Mesothelial cell of epicardium (in vitro differentiated cells): ENCODE data around the gene BIRC6. TPM values are rescaled to one million over a fixed set of nuclear protein-coding genes. Genes with fewer than 3 reads are reported as not detected.

Experiments used
- DNase-seq, 2 experiments: peaks; one replicate each; pipeline ENCODE4 v3.0.0; 2021; ENCODE audit warnings: low spot score in 2 of 2; ENCODE audit not compliant: unreplicated experiment in 2 of 2
- H3K27ac Mint-ChIP-seq: 2 replicates; pipeline ENCODE4 v1.8.0; 2021; ENCODE audit warnings: mixed read lengths
- H3K27me3 Mint-ChIP-seq: 2 replicates; pipeline ENCODE4 v1.8.0; 2021; ENCODE audit warnings: low read depth, mixed read lengths
- H3K36me3 Mint-ChIP-seq: 2 replicates; pipeline ENCODE4 v1.8.0; 2021; ENCODE audit warnings: mixed read lengths
- H3K4me1 Mint-ChIP-seq: 2 replicates; pipeline ENCODE4 v1.8.0; 2021; ENCODE audit warnings: mixed read lengths
- H3K4me3 Mint-ChIP-seq: 2 replicates; pipeline ENCODE4 v1.8.0; 2021; ENCODE audit warnings: mild to moderate bottlenecking, moderate library complexity, mixed read lengths
- H3K9me3 Mint-ChIP-seq: 2 replicates; pipeline ENCODE4 v1.8.0; 2021; ENCODE audit warnings: mixed read lengths
- CTCF ChIP-seq: fragments of 200-600 bp; sonication (generic); IDR thresholded peaks from one replicate; pipeline ENCODE4 v1.5.0; 2021; ENCODE audit warnings: antibody characterized with exemption; ENCODE audit not compliant: unreplicated experiment
- total RNA-seq: library from RNA; stranded (reverse); gene quantifications from 3 replicates; pipeline ENCODE4 v1.2.1, GENCODE V29; 2021

BIRC6 gene
- total RNA-seq, 1 donor from 2014 or later, result 112 TPM

GRCh38 chr2:32384529-32384928 lies 27.7 kb downstream of the BIRC6 start:
- peaks cover 19% of the 10 kb centered on the region for H3K36me3 Mint-ChIP-seq
- TF ChIP-seq CTCF, result no peak
- H3K4me3 Mint-ChIP-seq, result no peak overlapping the region
- no peaks in the 10 kb centered on the region for H3K9me3 Mint-ChIP-seq
- H3K27me3 Mint-ChIP-seq, result no peaks in the 10 kb centered on the region
- H3K27ac Mint-ChIP-seq, result no peak overlapping the region
- no peaks in the 10 kb centered on the region for H3K4me1 Mint-ChIP-seq
- DNase-seq, result no peak

GRCh38 chr2:32386739-32387138 lies 29.9 kb downstream of the BIRC6 start:
- no peak for DNase-seq
- H3K4me3 Mint-ChIP-seq, result no peak overlapping the region
- TF ChIP-seq CTCF, result no peak
- H3K27me3 Mint-ChIP-seq, result no peaks in the 10 kb centered on the region
- H3K9me3 Mint-ChIP-seq, result no peaks in the 10 kb centered on the region
- H3K4me1 Mint-ChIP-seq, result no peaks in the 10 kb centered on the region
- H3K27ac Mint-ChIP-seq, result no peak overlapping the region
- H3K36me3 Mint-ChIP-seq, result peaks cover 17% of the 10 kb centered on the region

GRCh38 chr2:32399221-32399620 lies 42.4 kb downstream of the BIRC6 start:
- Mint-ChIP-seq H3K27ac (no peak overlapping the region), H3K27me3 (no peaks in the 10 kb centered on the region), H3K9me3 (no peaks in the 10 kb centered on the region)

GRCh38 chr2:32402091-32402490 lies 45.3 kb downstream of the BIRC6 start:
- Mint-ChIP-seq H3K27me3 (no peaks in the 10 kb centered on the region), H3K27ac (no peak overlapping the region), H3K4me3 (no peak overlapping the region), H3K4me1 (no peaks in the 10 kb centered on the region), H3K36me3 (peaks cover 12% of the 10 kb centered on the region), H3K9me3 (no peaks in the 10 kb centered on the region)
- no peak for TF ChIP-seq CTCF
- no peak for DNase-seq

More at GRCh38 chr2:32399221-32399620, 42.4 kb downstream of the BIRC6 start:
- Mint-ChIP-seq H3K4me1 (no peaks in the 10 kb centered on the region), H3K36me3 (peaks cover 20% of the 10 kb centered on the region), H3K4me3 (no peak overlapping the region)
- no peak for TF ChIP-seq CTCF
- no peak for DNase-seq

GRCh38 chr2:32403782-32404181 lies 47.0 kb downstream of the BIRC6 start:
- no peak for DNase-seq
- Mint-ChIP-seq H3K4me3 (no peak overlapping the region), H3K27me3 (no peaks in the 10 kb centered on the region), H3K4me1 (no peaks in the 10 kb centered on the region), H3K27ac (no peak overlapping the region), H3K9me3 (no peaks in the 10 kb centered on the region), H3K36me3 (peaks cover 14% of the 10 kb centered on the region)
- TF ChIP-seq CTCF, result no peak

- no peaks in the 10 kb centered on the region for H3K9me3 Mint-ChIP-seq
- no peaks in the 10 kb centered on the region for H3K4me1 Mint-ChIP-seq
- H3K4me3 Mint-ChIP-seq, result no peak overlapping the region
- no peaks in the 10 kb centered on the region for H3K27me3 Mint-ChIP-seq
- no peak overlapping the region for H3K27ac Mint-ChIP-seq
- no peak for DNase-seq
- TF ChIP-seq CTCF, result no peak
- peaks cover 19% of the 10 kb centered on the region for H3K36me3 Mint-ChIP-seq
Observed at GRCh38 chr2:32404691-32405090, 47.9 kb downstream of the BIRC6 start.
